Stimulated activated CD8-positive, alpha-beta memory T cell treated with anti-CD3 and anti-CD28 coated beads, Interleukin-12 subunit alpha, Interleukin-12 subunit beta, amount 100 ng/mL, for 24 hours (primary cell): ENCODE data around the gene TMEM53.
"Not testable (repeated sequence)": the region's sequence is repeated elsewhere in the genome, so short reads cannot be mapped to it uniquely, and the experiment has no call there.

Source experiments
- DNase-seq: peaks from one replicate; pipeline ENCODE4 v3.0.0-alpha.2; 2020; ENCODE audit errors: extremely low read depth

Gene TMEM53

DNA sequence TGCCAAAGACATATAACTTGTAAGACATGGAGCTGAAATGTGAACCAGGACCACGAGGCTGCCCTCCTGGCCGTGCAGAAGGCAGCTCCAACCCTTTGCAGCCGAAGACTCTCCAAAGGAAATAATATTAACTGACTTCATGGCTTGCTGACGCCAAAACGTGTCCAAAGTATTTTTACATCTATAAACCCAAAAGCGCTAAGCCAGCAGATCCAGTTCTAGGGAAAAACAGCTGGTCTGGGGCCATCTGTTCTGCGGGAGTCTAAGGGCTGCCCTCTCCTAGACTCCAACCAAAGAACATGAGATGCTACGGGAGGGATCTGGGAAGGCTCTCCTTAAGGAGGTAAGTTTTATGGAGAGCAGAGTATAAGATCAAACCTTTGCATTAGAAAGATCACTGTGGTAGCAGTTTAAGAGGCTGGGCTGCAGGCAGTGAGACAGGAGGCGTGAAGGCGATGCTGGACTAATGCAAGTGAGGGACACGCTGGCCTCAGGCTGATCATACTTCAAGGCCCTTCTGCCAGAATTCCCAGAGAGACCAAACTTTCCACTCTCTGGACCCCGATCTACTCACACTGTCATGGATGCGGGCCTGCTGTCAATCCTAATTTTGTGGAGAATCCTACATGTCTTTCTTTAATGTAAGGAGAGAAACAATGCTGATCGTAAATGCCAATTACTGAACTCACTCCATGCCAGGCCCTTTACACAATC, 1.2 kb downstream of the TMEM53 start:
- no peak for DNase-seq

DNA sequence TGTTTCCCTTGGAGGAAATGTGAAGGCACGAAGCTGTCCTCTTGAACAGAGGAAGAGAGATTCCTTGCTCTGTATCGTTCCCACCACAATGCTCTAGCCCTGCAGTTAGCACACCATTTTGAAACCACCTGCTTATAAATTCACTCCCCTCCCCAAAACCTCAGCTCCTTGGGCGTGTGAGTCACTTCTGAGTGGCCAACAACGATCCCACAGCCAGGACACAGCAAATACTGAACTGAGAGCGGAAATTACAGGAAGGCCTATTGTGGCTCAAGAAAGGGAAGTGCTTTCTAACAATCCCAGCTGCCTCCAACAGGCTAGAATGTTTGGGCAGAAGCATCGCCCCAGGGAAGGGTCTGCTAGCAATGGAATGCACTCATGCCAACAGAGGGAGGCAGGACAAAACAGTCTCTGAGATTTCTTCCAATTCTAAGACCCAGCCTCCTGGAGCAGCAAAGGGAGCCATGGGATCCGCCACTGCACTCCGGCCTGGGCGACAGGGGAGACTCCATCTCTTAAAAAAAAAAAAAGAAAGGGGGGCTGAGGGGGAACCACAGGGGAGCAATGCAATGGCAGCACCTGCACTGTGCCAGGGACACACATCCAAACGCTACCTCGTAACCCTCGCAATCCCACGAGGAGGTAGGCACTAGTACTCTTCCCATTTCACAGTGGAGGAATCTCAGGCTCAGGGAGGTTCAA, 1.9 kb downstream of the TMEM53 start:
- DNase-seq, result no peak

DNA sequence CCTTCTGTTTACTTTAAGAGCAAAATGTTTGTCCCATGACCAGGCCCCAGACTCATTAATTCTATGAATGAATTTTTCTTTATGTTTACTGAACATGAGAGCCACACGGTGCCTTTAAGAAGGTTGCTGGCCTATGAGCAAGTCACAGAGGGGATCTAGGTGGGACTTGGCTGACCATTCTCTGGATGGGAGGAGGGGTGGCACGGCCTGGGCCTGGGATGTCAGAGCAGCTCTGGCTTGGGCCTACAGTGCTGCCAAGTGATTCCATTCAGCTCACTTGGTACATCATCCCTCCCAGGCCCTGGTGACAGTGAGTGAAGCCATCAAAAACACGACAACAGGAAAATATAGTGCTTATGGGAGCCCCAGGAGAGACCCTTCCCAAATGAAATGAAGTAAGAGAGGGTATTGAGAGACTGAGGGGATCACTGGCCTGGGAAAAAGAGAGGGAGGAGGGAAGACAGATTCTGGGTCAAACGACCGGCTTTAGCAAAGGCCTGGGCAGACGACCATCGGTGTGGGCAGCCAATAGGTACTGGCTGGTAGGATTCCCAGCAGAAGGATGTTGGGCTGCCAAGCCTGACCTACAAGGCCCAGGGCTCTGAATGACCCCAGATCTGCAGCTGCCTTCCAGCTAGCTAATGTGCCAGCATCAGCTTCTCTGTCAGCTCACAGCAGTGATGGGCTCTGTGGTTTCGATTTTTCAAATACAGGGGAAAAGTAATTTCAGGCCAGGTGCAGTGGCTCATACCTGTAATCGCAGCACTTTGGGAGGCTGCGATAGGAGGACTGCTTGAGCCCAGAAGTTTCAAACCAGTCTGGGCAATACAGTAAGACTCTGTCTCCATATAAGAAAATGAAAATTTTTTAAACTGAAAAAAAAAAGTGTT, 3.3 kb downstream of the TMEM53 start:
- no peak for DNase-seq

DNA sequence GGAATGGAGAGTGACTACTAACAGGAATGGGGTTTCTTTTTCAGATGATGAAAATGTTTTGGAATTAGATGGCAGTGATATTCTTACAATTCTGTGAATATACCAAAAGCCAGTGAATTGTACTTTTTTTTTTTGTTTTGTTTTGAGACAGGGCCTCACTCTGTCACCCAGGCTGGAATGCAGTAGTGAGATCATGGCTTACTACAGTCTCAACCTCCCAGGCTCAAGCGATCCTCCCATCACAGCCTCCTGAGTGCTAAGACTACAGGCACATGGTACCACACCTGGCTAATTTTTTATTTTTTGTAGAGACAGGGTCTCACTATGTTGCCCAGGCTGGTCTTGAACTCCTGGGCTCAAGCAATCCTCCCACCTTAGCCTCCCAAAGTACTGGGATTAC, 7.6 kb downstream of the TMEM53 start:
- not testable (repeated sequence) for DNase-seq

DNA sequence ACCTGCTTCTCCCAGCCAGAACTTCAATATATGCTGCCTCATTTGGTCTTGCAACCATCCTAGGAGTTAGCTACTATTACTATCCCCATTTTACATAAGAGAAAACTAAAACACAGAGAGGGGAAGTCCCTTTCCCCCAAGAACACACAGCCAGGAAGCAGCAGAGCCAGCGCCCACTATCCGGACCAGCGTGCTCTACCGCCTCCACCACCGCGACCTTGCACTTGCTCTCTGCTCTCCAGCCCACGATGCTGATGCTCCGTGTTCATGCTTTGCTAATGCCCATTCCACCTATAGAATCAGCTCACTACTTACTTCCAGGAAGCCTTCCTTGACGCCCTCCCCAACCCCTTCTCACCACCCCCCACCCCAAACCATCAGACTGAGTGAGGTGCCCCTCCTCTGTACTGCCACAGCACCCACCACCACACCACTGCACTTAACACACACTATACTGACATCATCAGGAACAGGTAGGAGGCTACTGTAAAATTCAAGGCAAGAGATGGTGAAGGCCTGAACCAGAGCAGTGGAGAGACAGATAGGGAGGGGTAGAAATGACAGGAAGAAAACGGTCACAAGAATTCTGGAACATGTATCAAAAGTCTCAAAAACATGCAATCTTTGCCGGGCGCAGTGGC, 9.4 kb downstream of the TMEM53 start:
- no peak for DNase-seq

DNA sequence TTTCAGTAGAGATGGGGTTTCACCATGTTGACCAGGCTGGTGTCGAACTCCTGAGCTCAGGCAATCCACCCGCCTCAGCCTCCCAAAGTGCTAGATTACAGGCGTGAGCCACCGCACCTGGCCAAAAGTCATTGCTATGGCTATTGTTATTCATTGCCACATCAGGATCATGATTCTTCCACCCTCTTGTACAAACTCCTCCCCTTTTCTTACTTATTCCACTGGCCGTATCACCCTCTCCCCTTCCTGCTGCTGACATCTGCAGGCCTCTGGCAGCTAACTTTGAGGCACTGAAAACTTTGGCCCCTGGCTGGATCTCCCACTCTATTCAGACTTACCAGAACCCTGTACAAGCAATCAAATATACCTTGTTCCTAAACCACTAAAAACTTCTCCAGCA, 10.9 kb downstream of the TMEM53 start:
- no peak for DNase-seq

DNA sequence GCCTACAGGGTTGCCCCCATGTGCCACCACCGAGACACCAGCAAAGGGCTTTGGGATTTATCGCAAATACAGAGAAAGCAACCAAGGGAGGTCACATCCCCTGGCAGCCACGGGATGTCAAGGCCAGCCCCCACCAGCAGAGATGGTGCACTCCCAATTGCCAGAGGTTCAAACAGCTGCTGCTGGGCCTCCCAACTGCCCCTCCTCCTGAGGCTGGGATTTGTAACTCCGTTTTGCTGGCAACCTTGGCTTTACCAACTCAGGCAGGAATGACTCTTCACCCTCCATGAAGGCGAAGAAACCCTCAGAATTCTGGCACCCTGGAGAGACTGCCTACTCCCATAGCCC, 11.6 kb downstream of the TMEM53 start:
- no peak for DNase-seq

DNA sequence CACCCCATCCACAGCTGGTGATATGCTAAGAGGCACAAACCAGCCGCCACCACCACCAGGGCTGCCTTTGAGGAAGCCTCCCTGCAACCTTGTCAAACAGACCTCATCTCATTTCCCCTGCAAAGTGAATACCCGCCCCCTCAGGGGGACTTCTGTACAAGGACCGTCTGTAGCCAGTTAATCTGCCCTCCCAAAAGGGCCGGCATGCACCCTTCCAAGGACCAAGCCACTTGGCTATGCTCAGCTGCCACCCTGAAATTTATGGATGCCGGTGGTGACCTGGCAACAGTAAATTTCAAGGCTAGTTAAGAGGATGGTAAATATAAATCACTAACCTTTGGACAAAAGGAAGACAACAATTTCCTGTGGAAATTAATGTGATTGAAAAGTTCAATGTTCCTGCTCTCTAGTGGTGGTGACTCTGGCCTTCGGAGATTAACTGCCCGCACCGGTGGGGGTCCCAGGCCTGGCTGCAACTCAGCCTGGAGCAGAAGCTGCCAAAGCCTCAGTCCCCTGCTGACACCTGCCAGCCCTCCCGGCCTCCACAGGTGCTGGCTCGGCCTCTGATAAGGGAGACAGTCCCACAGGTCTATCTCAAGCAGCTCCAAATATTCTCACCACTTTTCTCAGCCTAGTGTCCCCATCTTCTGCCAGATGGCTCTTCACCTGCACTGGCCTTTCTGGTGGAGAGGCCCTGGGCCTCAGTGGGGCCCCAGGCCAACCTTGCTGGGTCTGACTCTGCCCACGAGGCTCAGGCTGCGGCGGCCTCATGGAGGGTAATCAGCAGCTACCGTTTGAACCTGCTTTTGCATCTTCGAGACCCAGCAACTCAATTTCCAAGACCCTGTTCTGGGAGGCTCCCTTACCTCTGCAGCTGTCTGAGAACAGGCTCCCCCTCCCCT, 12.2 kb downstream of the TMEM53 start:
- DNase-seq, result no peak

DNA sequence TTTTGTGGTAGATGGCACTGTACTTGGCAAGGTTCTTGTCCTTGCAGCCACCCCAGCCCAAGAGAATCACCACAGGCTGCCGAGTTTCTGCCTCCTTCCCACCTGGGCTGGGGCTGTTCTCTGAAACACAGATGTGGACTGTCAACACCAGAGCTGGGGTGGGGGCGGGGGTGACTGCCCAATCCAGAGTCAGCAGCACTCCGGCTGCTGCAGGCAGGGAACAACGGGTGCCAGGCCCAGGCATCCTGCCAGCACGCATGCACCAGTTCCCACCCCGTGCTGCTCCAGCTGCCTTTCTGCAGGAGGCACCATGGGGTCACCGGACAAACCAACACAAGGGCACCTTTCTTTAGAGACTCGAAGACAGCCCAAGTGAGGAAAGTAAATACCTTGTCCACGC, 14.1 kb downstream of the TMEM53 start:
- no peak for DNase-seq

DNA sequence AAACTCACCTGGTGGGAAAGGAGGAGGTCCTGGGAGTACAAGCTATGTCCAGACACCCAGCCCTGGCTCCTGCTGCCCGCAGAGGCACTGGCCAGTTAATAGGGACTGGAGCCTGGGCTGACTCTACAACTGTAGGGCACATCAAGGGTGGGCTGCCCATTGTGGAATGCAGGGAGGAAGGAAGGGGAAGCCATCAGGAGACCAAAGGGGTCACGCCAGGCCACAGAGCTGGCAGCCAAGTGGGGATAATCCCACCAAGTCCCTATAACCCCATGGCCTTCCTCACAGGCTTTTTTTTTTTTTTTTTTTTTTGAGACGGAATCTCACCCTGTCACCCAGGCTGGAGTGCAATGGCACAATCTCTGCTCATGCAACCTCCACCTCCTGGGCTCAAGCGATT, 14.7 kb downstream of the TMEM53 start:
- DNase-seq, result no peak

DNA sequence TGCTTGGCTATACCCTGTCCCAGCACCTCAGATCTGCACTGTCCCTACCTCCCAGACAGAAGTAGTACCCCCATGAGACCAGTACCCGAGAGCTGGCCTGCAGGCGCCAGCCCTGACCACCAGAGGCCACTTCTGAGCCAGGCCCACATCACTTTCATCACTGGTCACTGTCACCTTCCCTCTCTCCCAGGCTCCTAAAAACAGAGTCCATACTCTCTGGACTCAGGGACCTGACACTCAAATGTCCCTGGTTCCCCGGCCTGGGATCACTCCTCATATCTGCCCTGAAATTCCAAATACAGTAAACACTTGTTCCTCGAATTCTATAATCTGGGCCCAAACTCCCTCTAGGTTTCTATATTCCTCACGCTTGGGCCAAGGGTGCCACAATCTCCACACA, 18.7 kb downstream of the TMEM53 start:
- DNase-seq, result no peak

DNA sequence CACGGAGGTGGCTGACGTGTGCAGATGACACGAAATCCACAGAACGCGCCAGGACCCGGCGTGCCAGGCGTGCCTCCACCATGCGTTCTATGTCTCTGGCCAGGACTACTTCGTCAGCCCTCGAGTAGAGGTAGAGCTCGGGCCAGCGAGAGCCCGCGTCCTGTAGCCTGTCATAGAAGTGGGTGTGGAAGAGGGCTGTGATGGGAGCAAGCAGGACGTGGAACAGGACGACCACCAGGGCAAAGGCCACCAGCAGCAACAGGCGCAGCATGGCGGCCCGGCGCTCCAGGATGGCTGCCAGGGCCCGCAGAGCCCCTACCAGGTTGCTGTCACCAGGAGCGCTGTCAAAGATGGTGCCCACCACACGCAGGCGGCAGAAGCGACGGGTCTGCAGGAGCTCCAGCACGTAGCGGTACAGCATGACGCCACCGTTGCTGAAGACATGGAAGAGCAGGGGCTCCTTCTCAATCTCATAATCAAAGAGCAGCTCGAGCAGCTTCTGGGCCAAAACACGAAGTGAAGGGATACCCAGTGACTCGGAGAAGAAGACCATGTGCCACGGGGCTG, 19.6 kb downstream of the TMEM53 start:
- no peak for DNase-seq

DNA sequence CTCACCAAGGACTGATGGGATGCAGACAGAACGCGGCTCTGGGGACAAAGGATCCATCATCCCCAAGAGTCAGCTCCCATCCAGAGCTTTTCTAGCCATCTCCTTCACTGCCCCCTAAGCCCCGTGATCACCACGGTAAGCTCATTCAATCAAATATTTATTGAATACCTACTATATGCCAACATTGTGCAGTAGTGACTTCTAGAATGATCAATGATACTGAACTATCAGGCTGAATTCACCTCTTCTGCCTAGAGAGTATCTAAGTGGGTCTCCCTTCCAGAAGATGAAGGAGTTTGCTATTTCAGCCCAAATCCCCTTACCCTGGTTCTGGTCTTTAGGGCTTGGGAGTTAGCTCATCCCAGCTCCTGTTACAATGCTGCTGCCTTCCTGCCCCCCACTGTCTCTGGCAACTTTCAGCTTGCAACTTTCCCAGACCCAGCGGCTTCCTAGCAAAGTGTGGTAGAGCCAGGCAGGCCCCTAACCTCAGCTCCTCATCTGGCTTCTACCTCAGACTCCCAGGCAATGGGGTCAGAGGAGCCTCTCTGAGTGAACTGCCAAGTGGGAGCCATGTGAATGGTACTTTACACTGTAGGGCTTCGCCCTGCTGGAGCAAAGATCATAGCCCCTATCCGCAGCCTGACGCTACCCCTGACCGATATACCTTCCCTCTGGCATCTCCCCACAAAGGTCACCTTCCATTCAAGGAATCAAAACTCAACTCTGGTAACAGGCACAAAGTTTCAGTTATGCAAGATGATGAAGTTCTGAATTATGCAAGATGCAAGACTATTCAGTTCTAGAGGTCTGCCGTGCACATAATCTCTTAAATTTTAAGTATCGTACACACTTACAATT, 20.9 kb downstream of the TMEM53 start:
- no peak for DNase-seq

DNA sequence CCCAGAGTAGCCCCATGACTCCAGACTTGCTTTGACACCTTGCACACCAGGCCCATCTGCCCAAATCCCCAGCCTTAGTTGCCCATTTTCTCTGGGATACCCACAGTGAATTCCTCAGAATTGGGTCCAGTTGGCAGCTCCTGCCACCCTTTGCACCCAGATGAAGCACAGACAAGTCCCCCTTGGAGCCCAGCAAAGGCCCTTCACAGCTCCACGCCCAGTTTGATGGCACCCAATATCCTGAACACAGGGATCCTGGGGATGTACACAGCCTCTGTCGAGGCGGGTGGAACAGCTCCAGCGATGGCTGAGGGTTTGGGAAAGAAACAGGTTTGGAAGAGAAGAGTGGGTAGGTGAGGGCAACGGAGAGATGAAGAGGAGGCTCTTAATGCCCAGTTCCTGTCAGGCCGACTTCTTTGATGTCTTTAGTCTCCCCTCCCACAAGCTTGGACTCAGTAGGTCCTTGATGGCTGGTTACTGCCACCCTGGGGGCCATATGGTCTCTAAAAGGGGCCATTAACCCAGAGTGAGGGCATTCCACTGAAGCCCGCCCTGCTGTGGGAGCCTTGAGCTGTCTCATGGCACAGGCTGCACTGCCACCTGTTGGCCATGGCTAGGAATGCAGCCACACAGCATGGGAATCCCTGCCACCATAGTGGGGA, 21.7 kb downstream of the TMEM53 start:
- DNase-seq, result peak; percentile 32

DNA sequence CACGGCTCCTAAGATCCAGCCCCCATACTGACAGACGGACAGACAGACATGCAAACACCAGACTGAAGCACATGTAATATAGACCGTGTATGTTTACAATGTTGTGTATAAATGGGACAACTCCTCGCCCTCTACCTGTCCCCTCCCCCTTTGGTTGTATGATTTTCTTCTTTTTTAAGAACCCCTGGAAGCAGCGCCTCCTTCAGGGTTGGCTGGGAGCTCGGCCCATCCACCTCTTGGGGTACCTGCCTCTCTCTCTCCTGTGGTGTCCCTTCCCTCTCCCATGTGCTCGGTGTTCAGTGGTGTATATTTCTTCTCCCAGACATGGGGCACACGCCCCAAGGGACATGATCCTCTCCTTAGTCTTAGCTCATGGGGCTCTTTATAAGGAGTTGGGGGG, 23.2 kb downstream of the TMEM53 start:
- no peak for DNase-seq

DNA sequence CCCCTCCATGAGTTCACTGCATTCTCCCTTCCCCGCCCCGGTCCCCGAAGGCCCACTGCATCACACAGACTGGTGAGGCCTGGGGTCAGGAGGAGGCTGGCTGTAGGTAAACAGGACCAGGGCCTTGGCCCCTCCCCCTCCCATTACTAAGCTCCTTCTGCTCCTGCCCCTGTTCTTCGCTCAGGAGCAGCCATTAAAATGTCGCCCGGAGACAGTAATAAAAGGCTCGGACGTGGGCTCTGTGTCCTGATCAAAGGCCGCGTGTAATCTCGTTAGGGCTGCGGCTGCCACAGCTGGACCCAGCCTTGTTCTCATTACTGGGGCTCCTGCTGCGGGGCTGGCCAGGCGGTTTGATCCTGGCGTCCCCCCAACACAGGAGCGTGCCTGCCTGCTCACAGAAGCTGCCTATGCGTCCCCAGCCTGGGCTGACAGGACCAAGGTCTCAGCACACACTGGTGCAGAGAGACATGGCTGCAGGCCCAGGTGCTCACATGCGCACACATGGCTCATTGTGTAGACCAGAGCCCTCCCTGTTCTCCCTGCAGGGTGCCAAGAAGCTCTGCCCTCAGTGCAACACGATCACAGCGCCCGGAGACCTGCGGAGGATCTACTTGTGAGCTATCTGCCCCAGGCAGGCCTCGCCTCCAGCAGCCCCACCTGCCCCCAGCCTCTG, 24.0 kb downstream of the TMEM53 start:
- DNase-seq, result no peak

DNA sequence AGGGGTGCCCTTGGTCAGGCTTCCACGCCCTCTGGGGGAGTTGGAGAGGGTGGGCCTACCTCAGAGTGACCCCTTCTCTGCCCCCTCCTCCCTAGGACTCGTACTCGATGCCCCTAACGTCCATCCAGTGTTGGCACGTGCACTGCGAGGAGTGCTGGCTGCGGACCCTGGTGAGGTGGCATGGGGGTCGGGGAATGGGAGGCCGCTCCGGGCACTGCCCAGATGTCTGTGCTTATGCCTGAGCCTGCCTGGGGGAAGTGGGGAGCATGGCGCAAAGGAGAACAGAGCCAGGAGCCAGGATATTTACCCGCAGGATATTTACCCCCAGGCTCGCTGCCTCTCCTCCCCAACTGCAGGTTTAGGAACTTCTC, 24.5 kb downstream of the TMEM53 start:
- DNase-seq, result no peak

DNA sequence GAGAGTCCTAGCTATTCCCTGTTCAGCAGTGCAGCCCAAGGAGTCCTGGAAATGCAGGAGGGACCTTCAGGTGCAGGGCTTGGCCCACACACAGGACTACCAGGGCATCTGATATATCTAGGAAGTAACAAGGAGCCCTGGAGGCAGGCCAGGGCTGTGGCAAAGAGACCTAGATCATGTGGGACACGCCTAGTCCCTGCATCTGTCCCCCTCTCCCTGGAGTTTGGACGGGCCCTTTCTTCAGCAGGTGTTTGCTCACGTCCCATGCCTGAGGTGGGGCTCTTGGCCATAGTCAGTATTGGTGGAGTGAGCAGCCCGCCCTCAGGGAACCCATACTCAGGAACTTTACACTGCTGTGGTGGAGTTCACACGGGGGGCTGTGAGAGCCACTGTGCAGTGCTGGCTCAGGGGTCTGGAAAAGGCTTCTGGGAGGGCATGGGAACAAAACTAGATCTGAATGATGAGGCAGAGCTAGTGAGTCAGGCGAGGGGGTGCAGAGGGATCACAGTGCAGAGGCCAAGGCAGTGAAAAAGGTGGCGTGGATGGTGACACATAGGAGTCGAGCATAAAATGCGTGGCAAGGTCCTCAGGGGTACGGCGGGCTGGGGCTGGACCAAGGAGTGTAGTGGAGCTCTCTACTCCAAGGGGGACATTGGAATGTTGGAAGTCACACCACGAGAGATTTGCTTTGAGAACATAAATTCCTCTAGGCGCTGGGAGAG, 25.6 kb downstream of the TMEM53 start:
- DNase-seq, result no peak
